Measurements from ENCODE around the gene ZNF410. TPM values are rescaled to one million over a fixed set of nuclear protein-coding genes. Genes with fewer than 3 reads are reported as not detected.

The ZNF410 gene
- total RNA-seq, 2 experiments from 2014 or later = 54.9 to 56.1 TPM

DNA sequence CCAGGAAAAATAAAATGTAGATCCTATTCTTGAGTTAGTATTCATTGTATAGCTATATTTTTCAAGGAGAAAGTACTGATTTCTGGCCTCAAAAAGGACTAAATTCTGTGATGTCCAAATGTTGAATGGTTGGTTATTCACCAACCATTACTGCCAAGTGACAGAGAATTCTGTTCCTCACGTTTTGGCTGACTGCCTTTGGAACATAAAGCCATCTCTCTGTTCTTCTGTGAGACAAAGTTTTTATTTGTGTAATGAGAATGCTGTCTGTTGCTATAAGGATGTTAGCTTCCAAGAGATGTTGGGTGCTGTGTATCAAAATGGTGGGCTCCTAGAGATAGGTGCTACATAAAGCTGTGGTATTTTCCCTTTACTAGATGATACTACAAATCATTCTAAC lies 9.3 kb downstream of the ZNF410 start:
- ATAC-seq (no peak), DNase-seq (no peak)
- peak overlapping the region; percentile 81 for H3K27ac Mint-ChIP-seq
- H3K4me1 Mint-ChIP-seq (ENCODE audit: low read depth) = peaks cover 19% of the 10 kb centered on the region
- CTCF ChIA-PET = interaction anchor here (1.2 to 1.3 kb wide), 2 partner anchors 10 to 14 kb away, joined by 4 to 5 read pairs; partner anchors contain the start of gene ZNF410
- intact Hi-C loops (cut with micrococcal nuclease) = no loop called here
- POLR2A ChIA-PET = interaction anchor here (0.6 to 1.4 kb wide), 6 partner anchors 9 to 118 kb away, joined by 3 to 7 read pairs (median 3); partner anchors contain the start of gene ZNF410
- peaks cover 45% of the 10 kb centered on the region for H3K36me3 Mint-ChIP-seq (ENCODE audit: low read depth)
- no peaks in the 10 kb centered on the region for H3K9me3 Mint-ChIP-seq
- TF ChIP-seq, protein P1, sequence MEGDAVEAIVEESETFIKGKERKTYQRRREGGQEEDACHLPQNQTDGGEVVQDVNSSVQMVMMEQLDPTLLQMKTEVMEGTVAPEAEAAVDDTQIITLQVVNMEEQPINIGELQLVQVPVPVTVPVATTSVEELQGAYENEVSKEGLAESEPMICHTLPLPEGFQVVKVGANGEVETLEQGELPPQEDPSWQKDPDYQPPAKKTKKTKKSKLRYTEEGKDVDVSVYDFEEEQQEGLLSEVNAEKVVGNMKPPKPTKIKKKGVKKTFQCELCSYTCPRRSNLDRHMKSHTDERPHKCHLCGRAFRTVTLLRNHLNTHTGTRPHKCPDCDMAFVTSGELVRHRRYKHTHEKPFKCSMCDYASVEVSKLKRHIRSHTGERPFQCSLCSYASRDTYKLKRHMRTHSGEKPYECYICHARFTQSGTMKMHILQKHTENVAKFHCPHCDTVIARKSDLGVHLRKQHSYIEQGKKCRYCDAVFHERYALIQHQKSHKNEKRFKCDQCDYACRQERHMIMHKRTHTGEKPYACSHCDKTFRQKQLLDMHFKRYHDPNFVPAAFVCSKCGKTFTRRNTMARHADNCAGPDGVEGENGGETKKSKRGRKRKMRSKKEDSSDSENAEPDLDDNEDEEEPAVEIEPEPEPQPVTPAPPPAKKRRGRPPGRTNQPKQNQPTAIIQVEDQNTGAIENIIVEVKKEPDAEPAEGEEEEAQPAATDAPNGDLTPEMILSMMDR (IDR thresholded peaks at IDR 0.05) = no peak
- H3K4me3 Mint-ChIP-seq = no peak overlapping the region
- no peaks in the 10 kb centered on the region for H3K27me3 Mint-ChIP-seq

DNA sequence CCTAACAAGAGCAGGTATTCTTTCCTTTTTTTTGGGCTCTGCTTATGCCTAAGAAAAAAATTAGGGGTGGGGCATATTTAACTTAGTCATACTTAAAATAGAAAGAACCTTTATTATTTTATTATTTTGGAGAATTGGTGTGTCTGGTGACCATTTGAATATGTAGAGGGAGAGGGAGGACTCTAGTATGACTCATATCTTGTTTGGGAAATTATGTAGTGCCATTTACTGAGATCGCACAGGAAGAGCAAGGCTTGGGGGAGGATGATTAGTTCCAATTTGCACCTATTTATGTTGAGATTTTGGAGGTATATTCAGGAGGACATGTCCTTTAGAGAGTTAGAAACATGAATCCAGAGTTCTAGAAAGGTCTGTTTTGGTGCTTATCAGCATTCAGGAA lies 9.9 kb downstream of the ZNF410 start:
- POLR2A ChIA-PET = interaction anchor here (1.0 to 1.4 kb wide), 3 partner anchors 8 to 26 kb away, joined by 3 to 7 read pairs (median 3); partner anchors contain the start of gene ZNF410

DNA sequence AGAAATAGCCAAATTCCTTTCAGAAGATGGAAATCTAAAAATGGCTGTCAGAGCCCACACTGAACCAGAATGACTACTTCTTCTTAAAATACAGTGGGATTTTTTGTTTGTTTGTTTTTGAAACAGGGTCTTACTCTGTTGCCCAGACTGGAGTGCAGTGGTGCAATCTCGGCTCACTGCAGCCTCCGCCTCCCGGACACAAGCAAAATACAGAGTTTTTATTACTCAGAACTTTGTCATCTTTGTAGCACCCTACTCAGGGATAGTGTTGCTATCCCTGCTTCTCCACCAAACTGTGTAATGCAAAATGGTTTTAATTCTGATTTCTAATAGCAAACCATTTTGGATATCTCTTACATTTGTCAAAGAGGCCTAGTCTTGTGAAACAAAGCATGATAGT lies 16.4 kb downstream of the ZNF410 start:
- H3K27ac Mint-ChIP-seq = no peak overlapping the region
- no peak overlapping the region for H3K4me3 Mint-ChIP-seq
- TF ChIP-seq, protein P1 (IDR thresholded peaks at IDR 0.05) = no peak
- CTCF ChIA-PET = no interaction called here
- POLR2A ChIA-PET = no interaction called here
- intact Hi-C loops (cut with micrococcal nuclease) = no loop called here
- DNase-seq (no peak), ATAC-seq (no peak)
- H3K9me3 Mint-ChIP-seq = no peaks in the 10 kb centered on the region
- H3K4me1 Mint-ChIP-seq (ENCODE audit: low read depth) = no peaks in the 10 kb centered on the region
- H3K27me3 Mint-ChIP-seq = no peaks in the 10 kb centered on the region
- H3K36me3 Mint-ChIP-seq (ENCODE audit: low read depth) = peaks cover 36% of the 10 kb centered on the region

More for the DNA sequence above, 9.9 kb downstream of the ZNF410 start:
- TF ChIP-seq, protein P1 (IDR thresholded peaks at IDR 0.05) = no peak
- H3K27me3 Mint-ChIP-seq = no peaks in the 10 kb centered on the region
- H3K36me3 Mint-ChIP-seq (ENCODE audit: low read depth) = peaks cover 44% of the 10 kb centered on the region
- peaks cover 17% of the 10 kb centered on the region for H3K4me1 Mint-ChIP-seq (ENCODE audit: low read depth)
- CTCF ChIA-PET = interaction anchor here (1.2 to 1.3 kb wide), 2 partner anchors 10 to 15 kb away, joined by 4 to 5 read pairs; partner anchors contain the start of gene ZNF410
- peak overlapping the region; percentile 81 for H3K27ac Mint-ChIP-seq
- no peak for ATAC-seq
- intact Hi-C loops (cut with micrococcal nuclease) = no loop called here
- H3K9me3 Mint-ChIP-seq = no peaks in the 10 kb centered on the region
- H3K4me3 Mint-ChIP-seq = no peak overlapping the region
- DNase-seq = no peak

DNA sequence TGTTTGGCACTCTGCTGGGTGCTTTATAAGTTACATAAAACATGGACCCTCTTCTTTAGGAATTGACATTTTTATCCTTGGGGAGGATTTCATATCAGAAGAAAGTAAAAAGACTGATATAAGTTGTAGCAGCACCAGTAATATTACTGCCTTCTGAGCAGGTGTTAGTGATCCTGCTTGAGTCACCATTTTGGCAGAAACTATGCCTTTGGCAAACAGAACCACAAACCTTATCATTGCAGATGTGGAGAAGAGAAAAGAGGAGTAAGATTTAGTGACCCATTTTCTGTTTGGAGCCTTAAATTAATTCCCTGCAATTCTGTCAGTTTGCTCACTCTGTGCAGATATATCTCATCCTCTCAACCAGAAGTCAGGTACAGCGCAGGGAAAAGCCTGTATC lies 23.0 kb downstream of the ZNF410 start:
- H3K4me1 Mint-ChIP-seq (ENCODE audit: low read depth) = no peaks in the 10 kb centered on the region
- ChIA-PET POLR2A (interaction anchor here (0.5 kb wide), 1 partner anchor 78 kb away, joined by 3 read pairs; no protein-coding TSS in a partner anchor), CTCF (no interaction called here)
- H3K27ac Mint-ChIP-seq = no peak overlapping the region
- H3K4me3 Mint-ChIP-seq = no peak overlapping the region
- no peaks in the 10 kb centered on the region for H3K27me3 Mint-ChIP-seq
- no peaks in the 10 kb centered on the region for H3K9me3 Mint-ChIP-seq
- TF ChIP-seq, protein P1 (IDR thresholded peaks at IDR 0.05) = no peak
- H3K36me3 Mint-ChIP-seq (ENCODE audit: low read depth) = peaks cover 78% of the 10 kb centered on the region
- intact Hi-C loops (cut with micrococcal nuclease) = no loop called here
- ATAC-seq (no peak), DNase-seq (no peak)

DNA sequence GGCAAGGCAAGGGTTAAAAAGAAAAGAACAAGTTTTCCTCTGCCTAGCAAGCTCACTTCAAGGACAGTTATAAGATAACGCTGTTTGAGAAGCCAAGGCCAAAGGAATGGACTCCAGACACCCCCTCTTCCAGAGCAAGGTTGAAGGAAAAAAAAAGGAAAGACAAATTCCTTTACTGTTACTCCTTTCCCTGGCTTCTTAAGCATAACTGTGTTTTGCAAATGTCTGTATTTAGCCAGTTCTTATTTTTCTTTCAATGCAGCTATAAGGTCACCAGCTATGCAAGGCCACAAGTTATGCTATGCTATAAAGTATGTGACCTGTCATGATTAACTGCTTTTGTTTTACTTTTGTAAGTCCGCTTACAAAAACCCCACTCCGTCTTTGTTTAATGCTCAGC lies 26.6 kb downstream of the ZNF410 start:
- Mint-ChIP-seq H3K9me3 (no peaks in the 10 kb centered on the region), H3K27ac (no peak overlapping the region), H3K36me3 (ENCODE audit: low read depth) (peaks cover 60% of the 10 kb centered on the region), H3K4me3 (no peak overlapping the region), H3K4me1 (ENCODE audit: low read depth) (no peaks in the 10 kb centered on the region), H3K27me3 (no peaks in the 10 kb centered on the region)
- TF ChIP-seq, protein P1 (IDR thresholded peaks at IDR 0.05) = no peak
- DNase-seq (no peak), ATAC-seq (no peak)
- POLR2A ChIA-PET = no interaction called here
- CTCF ChIA-PET = no interaction called here
- intact Hi-C loops (cut with micrococcal nuclease) = no loop called here
